H9 (cell line): Measurements from ENCODE around the gene CAMTA1. TPM values are rescaled to one million over a fixed set of nuclear protein-coding genes. Genes with fewer than 3 reads are reported as not detected.

Source experiments
- DNase-seq: peaks from one replicate; pipeline ENCODE4 v3.0.0-alpha.2; 2017
- H2AFZ ChIP-seq: one replicate; pipeline ENCODE4 v1.6.1; 2013; ENCODE audit warnings: mild to moderate bottlenecking, low read length, control low read depth, moderate library complexity
- H2AK5ac ChIP-seq: 2 replicates; pipeline ENCODE4 v1.6.1; 2013; ENCODE audit warnings: low read length, control low read depth, mixed read lengths; ENCODE audit not compliant: insufficient read length
- H2BK120ac ChIP-seq: one replicate; pipeline ENCODE4 v1.6.1; 2013; ENCODE audit warnings: low read depth, mild to moderate bottlenecking, low read length, control low read depth, inconsistent platforms; ENCODE audit not compliant: poor library complexity, severe bottlenecking
- H2BK12ac ChIP-seq: 2 replicates; pipeline ENCODE4 v1.6.1; 2013; ENCODE audit warnings: low read length, control low read depth, mixed read lengths, low read depth; ENCODE audit not compliant: insufficient read length
- H2BK15ac ChIP-seq: 2 replicates; pipeline ENCODE4 v1.6.1; 2013; ENCODE audit warnings: low read depth, low read length, control low read depth
- H2BK20ac ChIP-seq: one replicate; pipeline ENCODE4 v1.6.1; 2013; ENCODE audit warnings: low read depth, mild to moderate bottlenecking, low read length, control low read depth, inconsistent platforms; ENCODE audit not compliant: poor library complexity, severe bottlenecking
- H2BK5ac ChIP-seq: 2 replicates; pipeline ENCODE4 v1.6.1; 2013; ENCODE audit warnings: low read length, control low read depth, mixed read lengths; ENCODE audit not compliant: insufficient read length
- H3K14ac ChIP-seq: 2 replicates; pipeline ENCODE4 v1.6.1; 2013; ENCODE audit warnings: low read length, control low read depth; ENCODE audit not compliant: insufficient read depth
- H3K18ac ChIP-seq: 2 replicates; pipeline ENCODE4 v1.6.1; 2013; ENCODE audit warnings: low read depth, mild to moderate bottlenecking, mixed read lengths, low read length, control low read depth; ENCODE audit not compliant: insufficient read length
- H3K23ac ChIP-seq: 2 replicates; pipeline ENCODE4 v1.6.1; 2013; ENCODE audit warnings: low read length, control low read depth, mixed read lengths, low read depth; ENCODE audit not compliant: insufficient read length
- H3K23me2 ChIP-seq: 2 replicates; pipeline ENCODE4 v1.6.1; 2013; ENCODE audit warnings: low read depth, mild to moderate bottlenecking, mixed read lengths, low read length, control low read depth; ENCODE audit not compliant: insufficient read length, poor library complexity, severe bottlenecking
- H3K27ac ChIP-seq: 2 replicates; pipeline ENCODE4 v1.5.1; 2013; ENCODE audit warnings: low read length, control low read depth, mixed read lengths, low read depth; ENCODE audit not compliant: insufficient read length
- H3K27me3 ChIP-seq: 2 replicates; pipeline ENCODE4 v1.6.1; 2013; ENCODE audit warnings: low read length, control low read depth, inconsistent platforms; ENCODE audit not compliant: insufficient read depth
- H3K4ac ChIP-seq: 2 replicates; pipeline ENCODE4 v1.6.1; 2013; ENCODE audit warnings: low read depth, mild to moderate bottlenecking, control low read depth, inconsistent platforms, low read length, moderate library complexity
- H3K4me1 ChIP-seq: 2 replicates; pipeline ENCODE4 v1.6.1; 2013; ENCODE audit warnings: low read length, control low read depth, inconsistent platforms; ENCODE audit not compliant: insufficient read depth
- H3K4me2 ChIP-seq: 2 replicates; pipeline ENCODE4 v1.6.1; 2013; ENCODE audit warnings: low read length, control low read depth, mixed read lengths; ENCODE audit not compliant: insufficient read length, insufficient read depth
- H3K56ac ChIP-seq: 2 replicates; pipeline ENCODE4 v1.6.1; 2013; ENCODE audit warnings: low read depth, mild to moderate bottlenecking, mixed read lengths, low read length, control low read depth; ENCODE audit not compliant: insufficient read length
- H3K79me1 ChIP-seq: 2 replicates; pipeline ENCODE4 v1.6.1; 2013; ENCODE audit warnings: low read depth, mild to moderate bottlenecking, moderate library complexity, low read length, control low read depth, inconsistent platforms; ENCODE audit not compliant: insufficient read depth, poor library complexity, severe bottlenecking
- H3K79me2 ChIP-seq: 2 replicates; pipeline ENCODE4 v1.6.1; 2013; ENCODE audit warnings: low read length, control low read depth, inconsistent platforms; ENCODE audit not compliant: insufficient read depth
- H3K9ac ChIP-seq: 2 replicates; pipeline ENCODE4 v1.6.1; 2013; ENCODE audit warnings: low read length, control low read depth, mixed read lengths; ENCODE audit not compliant: insufficient read length; ENCODE audit errors: extremely low read depth
- H3K9me3 ChIP-seq: one replicate; pipeline ENCODE4 v1.6.1; 2013; ENCODE audit warnings: low read depth, low read length, inconsistent platforms; ENCODE audit not compliant: control insufficient read depth
- H3T11ph ChIP-seq: one replicate; pipeline ENCODE4 v1.6.1; 2013; ENCODE audit warnings: mild to moderate bottlenecking, low read length, control low read depth, inconsistent platforms
- H4K20me1 ChIP-seq: one replicate; pipeline ENCODE4 v1.6.1; 2013; ENCODE audit not compliant: control insufficient read depth, insufficient read length, insufficient read depth
- H4K5ac ChIP-seq: 2 replicates; pipeline ENCODE4 v1.6.1; 2013; ENCODE audit warnings: low read depth, mild to moderate bottlenecking, mixed read lengths, low read length, control low read depth; ENCODE audit not compliant: insufficient read length
- H4K8ac ChIP-seq: replicated peaks from 2 replicates; pipeline ENCODE4 v1.6.1; 2013; ENCODE audit warnings: low read length, control low read depth, mixed read lengths, low read depth; ENCODE audit not compliant: insufficient read length
- H4K91ac ChIP-seq: 2 replicates; pipeline ENCODE4 v1.6.1; 2013; ENCODE audit warnings: low read depth, mild to moderate bottlenecking, moderate library complexity, mixed read lengths, low read length, control low read depth; ENCODE audit not compliant: insufficient read length
- H3K27ac Mint-ChIP-seq, 3 experiments: 2 replicates in 2 of 3; 3 replicates in 1 of 3; pipeline ENCODE4 v1.8.0; 2020 to 2021; ENCODE audit warnings: mixed read lengths in 3 of 3, mild to moderate bottlenecking in 1 of 3, moderate library complexity in 1 of 3
- H3K27me3 Mint-ChIP-seq: 2 replicates; pipeline ENCODE4 v1.8.0; 2021; ENCODE audit warnings: low read depth, mild to moderate bottlenecking, moderate library complexity, mixed read lengths
- H3K36me3 Mint-ChIP-seq, 3 experiments: 2 replicates in 2 of 3; 3 replicates in 1 of 3; pipeline ENCODE4 v1.8.0; 2020 to 2021; ENCODE audit warnings: low read depth in 3 of 3, mixed read lengths in 3 of 3; ENCODE audit not compliant: insufficient read depth in 1 of 3
- H3K4me1 Mint-ChIP-seq, 2 experiments: 2 replicates each; pipeline ENCODE4 v1.8.0; 2020; ENCODE audit warnings: mixed read lengths in 2 of 2
- H3K4me3 Mint-ChIP-seq, 2 experiments: 2 replicates in 1 of 2; 3 replicates in 1 of 2; pipeline ENCODE4 v1.8.0; 2020 to 2021; ENCODE audit warnings: mild to moderate bottlenecking in 2 of 2, mixed read lengths in 2 of 2, moderate library complexity in 1 of 2
- H3K9me3 Mint-ChIP-seq, 2 experiments: 2 replicates in 1 of 2; 3 replicates in 1 of 2; pipeline ENCODE4 v1.8.0; 2020; ENCODE audit warnings: mild to moderate bottlenecking in 2 of 2, mixed read lengths in 2 of 2, moderate library complexity in 1 of 2
- WGBS: extraction: QIAGEN DNeasy Blood & Tissue Kit; methylation state at CpG from one replicate; pipeline ENCODE4 v1.1.7; 2013; ENCODE audit warnings: missing lambda C conversion rate, low lambda C conversion rate, mixed read lengths; ENCODE audit not compliant: insufficient read length; ENCODE audit errors: extremely low coverage; 5-methylcytosine and 5-hydroxymethylcytosine counted together
- total RNA-seq: library from RNA; stranded (reverse); gene quantifications from 2 replicates; pipeline ENCODE4 v1.2.1, GENCODE V29; 2021
- TF ChIP-seq, protein P1 (sequence below): fragments of 200-600 bp; sonication (generic); conservative IDR thresholded peaks from 3 replicates; pipeline ENCODE4 v1.8.0; 2021; ENCODE audit warnings: antibody characterized with exemption, mild to moderate bottlenecking

Gene CAMTA1
- total RNA-seq, 1 experiment from 2014 or later, result 115 TPM

GRCh38 chr1:6905331-6905730 is 120.1 kb downstream of the CAMTA1 start:
- DNase-seq, result peak; percentile 24
- WGBS, result no CpG with 5 or more reads among the region's 8 CpGs
- no peak overlapping the region for H3K56ac ChIP-seq

More at GRCh38 chr1:6905331-6905730, 120.1 kb downstream of the CAMTA1 start:
- Histone ChIP-seq H3K9ac (no peak overlapping the region), H2BK20ac (no peak overlapping the region), H4K5ac (no peak overlapping the region), H2AFZ (no peak overlapping the region), H3K79me1 (no peaks in the 10 kb centered on the region), H3K23me2 (no peaks in the 10 kb centered on the region), H3K4me1 (peaks cover 7% of the 10 kb centered on the region; the same call in 1 of the 2 replicates), H3K27me3 (no peaks in the 10 kb centered on the region), H3K14ac (no peak overlapping the region; the same call in 1 of the 2 replicates), H3K23ac (no peak overlapping the region), H4K8ac (no peak overlapping the region), H2BK5ac (no peak overlapping the region), H3K4ac (no peak overlapping the region), H3K18ac (no peak overlapping the region), H4K20me1 (no peaks in the 10 kb centered on the region), H2BK12ac (no peak overlapping the region), H2BK120ac (no peak overlapping the region), H3K79me2 (no peaks in the 10 kb centered on the region), H2BK15ac (no peak overlapping the region), H2AK5ac (no peak overlapping the region), H3K4me2 (no peak overlapping the region), H3K27ac (no peak overlapping the region), H3T11ph (no peak overlapping the region), H3K9me3 (no peaks in the 10 kb centered on the region), H4K91ac (no peak overlapping the region)
- TF ChIP-seq, protein P1, sequence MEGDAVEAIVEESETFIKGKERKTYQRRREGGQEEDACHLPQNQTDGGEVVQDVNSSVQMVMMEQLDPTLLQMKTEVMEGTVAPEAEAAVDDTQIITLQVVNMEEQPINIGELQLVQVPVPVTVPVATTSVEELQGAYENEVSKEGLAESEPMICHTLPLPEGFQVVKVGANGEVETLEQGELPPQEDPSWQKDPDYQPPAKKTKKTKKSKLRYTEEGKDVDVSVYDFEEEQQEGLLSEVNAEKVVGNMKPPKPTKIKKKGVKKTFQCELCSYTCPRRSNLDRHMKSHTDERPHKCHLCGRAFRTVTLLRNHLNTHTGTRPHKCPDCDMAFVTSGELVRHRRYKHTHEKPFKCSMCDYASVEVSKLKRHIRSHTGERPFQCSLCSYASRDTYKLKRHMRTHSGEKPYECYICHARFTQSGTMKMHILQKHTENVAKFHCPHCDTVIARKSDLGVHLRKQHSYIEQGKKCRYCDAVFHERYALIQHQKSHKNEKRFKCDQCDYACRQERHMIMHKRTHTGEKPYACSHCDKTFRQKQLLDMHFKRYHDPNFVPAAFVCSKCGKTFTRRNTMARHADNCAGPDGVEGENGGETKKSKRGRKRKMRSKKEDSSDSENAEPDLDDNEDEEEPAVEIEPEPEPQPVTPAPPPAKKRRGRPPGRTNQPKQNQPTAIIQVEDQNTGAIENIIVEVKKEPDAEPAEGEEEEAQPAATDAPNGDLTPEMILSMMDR, result no peak
- no peak overlapping the region; a peak in 1 of 7 replicates for H3K27ac Mint-ChIP-seq
- H3K36me3 Mint-ChIP-seq, result no peaks in the 10 kb centered on the region
- no peaks in the 10 kb centered on the region for H3K27me3 Mint-ChIP-seq
- no peaks in the 10 kb centered on the region for H3K9me3 Mint-ChIP-seq
- no peak overlapping the region for H3K4me3 Mint-ChIP-seq
- H3K4me1 Mint-ChIP-seq, result peaks cover 26 to 42% of the 10 kb centered on the region in 2 experiments
